SK-N-SH (cell line): ENCODE measurements around the gene SYNE1.

Experiments
- CTCF ChIP-seq: fragments of 200-600 bp; sonication (generic); IDR thresholded peaks from 2 replicates; pipeline ENCODE4 v1.6.1; 2017; ENCODE audit warnings: antibody characterized with exemption, mild to moderate bottlenecking, moderate library complexity
- EP300 ChIP-seq, 2 experiments: IDR thresholded peaks; 2 replicates each; pipeline versions ENCODE4 v1.4.0 to v1.6.1; 2012; ENCODE audit warnings: borderline replicate concordance in 1 of 2, low read depth in 1 of 2, low read length in 1 of 2
- EZH2phosphoT487 ChIP-seq: fragments of 200-600 bp; sonication (generic); IDR thresholded peaks from 2 replicates; pipeline ENCODE4 v1.6.1; 2017; ENCODE audit warnings: low read depth, mixed run types, mild to moderate bottlenecking, antibody characterized with exemption, moderate library complexity, borderline replicate concordance
- GABPA ChIP-seq: IDR thresholded peaks from 2 replicates; pipeline ENCODE4 v1.4.0; 2012; ENCODE audit warnings: low read depth, mild to moderate bottlenecking
- MXI1 ChIP-seq: IDR thresholded peaks from 2 replicates; pipeline ENCODE4 v1.6.1; 2012; ENCODE audit warnings: mild to moderate bottlenecking, low read depth, low read length, improper control_type of control experiment
- NFIC ChIP-seq: IDR thresholded peaks from 2 replicates; pipeline ENCODE4 v1.4.0; 2012; ENCODE audit warnings: borderline replicate concordance
- POLR2AphosphoS5 ChIP-seq: IDR thresholded peaks from 2 replicates; pipeline ENCODE4 v1.6.1; 2012; ENCODE audit warnings: low read depth, low read length
- REST ChIP-seq: IDR thresholded peaks from 2 replicates; pipeline ENCODE4 v1.6.1; 2012; ENCODE audit warnings: mild to moderate bottlenecking, low read depth, low read length, moderate library complexity

GRCh38 chr6:152484806-152485205 is 152.4 kb downstream of the SYNE1 start:
- no peak for TF ChIP-seq GABPA
- no peak for TF ChIP-seq CTCF
- no peak for TF ChIP-seq EZH2phosphoT487
- no peak for TF ChIP-seq REST
- no peak for TF ChIP-seq NFIC
- no peak for TF ChIP-seq POLR2AphosphoS5
- no peak for TF ChIP-seq EP300 (IDR thresholded peaks at IDR 0.05; ENCODE audit: borderline replicate concordance in 1 of 2, low read depth in 1 of 2, low read length in 1 of 2)
- no peak for TF ChIP-seq MXI1
